ENCODE measurements around the gene BRIX1. TPM values are rescaled to one million over a fixed set of nuclear protein-coding genes. Genes with fewer than 3 reads are reported as not detected.

The BRIX1 gene
- total RNA-seq, 2 donors from 2014 or later: 5.6 to 9.3 TPM

DNA sequence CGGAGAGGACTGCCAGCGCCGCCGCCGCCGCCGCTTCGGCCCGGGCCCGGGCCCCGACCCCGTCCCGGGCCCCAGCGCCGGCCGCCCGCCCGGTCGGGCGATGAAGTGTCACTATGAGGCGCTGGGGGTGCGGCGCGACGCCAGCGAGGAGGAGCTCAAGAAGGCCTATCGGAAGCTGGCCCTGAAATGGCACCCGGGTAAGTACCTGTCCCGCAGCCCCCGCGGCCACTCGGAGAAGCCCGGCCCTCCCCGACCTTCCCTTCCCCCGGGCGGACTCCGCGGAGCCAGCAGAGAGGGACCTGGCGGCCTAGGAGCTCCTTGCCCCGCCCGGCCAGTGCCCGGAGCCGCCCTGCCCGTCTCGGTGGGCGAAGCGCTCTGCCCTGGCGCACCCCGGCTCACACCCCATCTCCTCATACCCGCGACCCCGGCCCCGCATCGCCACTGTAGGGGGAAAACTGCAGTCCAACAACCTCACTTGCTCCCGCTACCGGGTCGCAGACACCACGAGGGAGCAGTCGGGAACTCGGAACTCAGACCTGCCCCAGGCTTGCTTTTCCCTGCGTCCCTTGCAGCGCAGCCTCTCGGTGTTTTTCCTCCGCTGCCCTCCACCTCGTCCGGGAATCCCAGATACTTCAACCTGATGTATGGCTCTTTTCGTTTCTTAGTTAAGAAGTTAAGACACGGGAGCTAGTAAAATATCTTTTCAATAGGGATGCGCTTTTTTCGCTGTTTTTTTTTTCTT, 14.4 kb downstream of the BRIX1 start:
- intact Hi-C loops (cut with DNase I): no loop called here
- whole genome bisulfite sequencing, 2 donors: 0 to 1% methylated on average over 22 to 66 of the region's 70 CpGs
- peak overlapping the region; percentile 92 to 96 (median 96) for H3K27ac ChIP-seq
- TF ChIP-seq, protein P1, sequence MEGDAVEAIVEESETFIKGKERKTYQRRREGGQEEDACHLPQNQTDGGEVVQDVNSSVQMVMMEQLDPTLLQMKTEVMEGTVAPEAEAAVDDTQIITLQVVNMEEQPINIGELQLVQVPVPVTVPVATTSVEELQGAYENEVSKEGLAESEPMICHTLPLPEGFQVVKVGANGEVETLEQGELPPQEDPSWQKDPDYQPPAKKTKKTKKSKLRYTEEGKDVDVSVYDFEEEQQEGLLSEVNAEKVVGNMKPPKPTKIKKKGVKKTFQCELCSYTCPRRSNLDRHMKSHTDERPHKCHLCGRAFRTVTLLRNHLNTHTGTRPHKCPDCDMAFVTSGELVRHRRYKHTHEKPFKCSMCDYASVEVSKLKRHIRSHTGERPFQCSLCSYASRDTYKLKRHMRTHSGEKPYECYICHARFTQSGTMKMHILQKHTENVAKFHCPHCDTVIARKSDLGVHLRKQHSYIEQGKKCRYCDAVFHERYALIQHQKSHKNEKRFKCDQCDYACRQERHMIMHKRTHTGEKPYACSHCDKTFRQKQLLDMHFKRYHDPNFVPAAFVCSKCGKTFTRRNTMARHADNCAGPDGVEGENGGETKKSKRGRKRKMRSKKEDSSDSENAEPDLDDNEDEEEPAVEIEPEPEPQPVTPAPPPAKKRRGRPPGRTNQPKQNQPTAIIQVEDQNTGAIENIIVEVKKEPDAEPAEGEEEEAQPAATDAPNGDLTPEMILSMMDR (IDR thresholded peaks at IDR 0.05): peak in 1 of 7 experiments; percentile 8
- peak; percentile 67 to 82 (median 77) for TF ChIP-seq POLR2A (IDR thresholded peaks at IDR 0.05)
- no peaks in the 10 kb centered on the region for H3K9me3 ChIP-seq
- no peaks in the 10 kb centered on the region for H3K27me3 ChIP-seq
- peak overlapping the region; percentile 61 to 82 for H3K4me3 ChIP-seq
- peak; percentile 89 to 96 (median 93) for DNase-seq
- peak; percentile 79 for ATAC-seq
- H3K36me3 ChIP-seq (replicated peaks in 1 of 2; ENCODE audit: insufficient read depth in 1 of 2, low read depth in 2 of 2): peaks cover 0 to 8% of the 10 kb centered on the region in 2 donors
- H3K4me1 ChIP-seq: peaks cover 23% of the 10 kb centered on the region

DNA sequence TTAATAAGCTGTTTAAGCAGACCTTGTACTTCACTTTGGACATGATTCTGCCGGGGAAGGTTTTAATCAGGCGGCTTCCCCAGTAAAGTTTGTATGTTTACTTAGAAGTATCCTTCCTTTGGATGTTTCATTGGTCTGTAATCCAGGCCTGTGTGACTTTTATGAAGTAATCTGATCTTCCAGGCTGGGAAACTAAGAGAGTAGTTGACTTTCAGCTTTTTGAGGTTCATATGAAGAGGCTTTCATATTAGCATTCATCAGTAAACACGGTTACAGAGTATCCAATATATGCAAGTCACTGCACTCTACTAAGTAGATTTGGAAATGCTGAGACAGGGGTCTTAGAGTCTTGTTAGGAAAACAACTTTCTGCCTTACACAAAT, 14.9 kb downstream of the BRIX1 start:
- ATAC-seq (no peak), DNase-seq (no peak)
- Histone ChIP-seq H3K4me3 (peak overlapping the region; percentile 61 to 82), H3K4me1 (peaks cover 23% of the 10 kb centered on the region), H3K27me3 (no peaks in the 10 kb centered on the region), H3K36me3 (replicated peaks in 1 of 2; ENCODE audit: insufficient read depth in 1 of 2, low read depth in 2 of 2) (peaks cover 0 to 4% of the 10 kb centered on the region in 2 donors), H3K27ac (peak overlapping the region in 3 of 4 donors; percentile 92 to 96 (median 96)), H3K9me3 (no peaks in the 10 kb centered on the region)
- TF ChIP-seq, protein P1 (IDR thresholded peaks at IDR 0.05): no peak
- TF ChIP-seq POLR2A (IDR thresholded peaks at IDR 0.05): no peak
- intact Hi-C loops (cut with DNase I): no loop called here
- 0 to 1% methylated on average over 3 of the region's 3 CpGs for WGBS, 2 donors

DNA sequence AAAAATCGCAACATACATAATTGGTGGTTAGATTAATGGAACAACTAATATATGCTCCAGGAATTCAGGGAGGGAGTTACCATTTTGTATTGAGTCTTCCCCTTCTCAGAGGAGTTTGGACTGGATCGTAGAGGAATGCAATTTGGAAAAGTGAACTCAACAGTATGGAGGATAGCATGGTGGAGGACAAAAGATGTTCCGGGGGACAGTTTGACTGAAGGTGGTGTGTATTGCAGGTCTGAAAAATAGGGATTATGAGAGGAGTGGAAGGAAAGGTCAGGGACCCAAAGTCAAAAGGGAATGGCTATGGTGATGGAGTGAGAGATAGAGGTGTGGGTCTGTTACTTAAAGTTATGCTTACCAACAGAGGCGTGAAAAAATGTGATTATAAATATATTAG, 15.4 kb downstream of the BRIX1 start:
- peaks cover 23% of the 10 kb centered on the region for H3K4me1 ChIP-seq
- no peaks in the 10 kb centered on the region for H3K27me3 ChIP-seq
- no peak for DNase-seq
- no peaks in the 10 kb centered on the region for H3K9me3 ChIP-seq
- peak overlapping the region in 2 of 4 donors; percentile 96 for H3K27ac ChIP-seq
- H3K4me3 ChIP-seq: no peak overlapping the region
- H3K36me3 ChIP-seq (replicated peaks in 1 of 2; ENCODE audit: insufficient read depth in 1 of 2, low read depth in 2 of 2): peaks cover 0 to 1% of the 10 kb centered on the region in 2 donors
- no peak for ATAC-seq
- intact Hi-C loops (cut with DNase I): no loop called here
- TF ChIP-seq, protein P1 (IDR thresholded peaks at IDR 0.05): no peak
- no peak for TF ChIP-seq POLR2A (IDR thresholded peaks at IDR 0.05)
- 55 to 57% methylated on average over 4 of the region's 4 CpGs for WGBS, 2 donors

DNA sequence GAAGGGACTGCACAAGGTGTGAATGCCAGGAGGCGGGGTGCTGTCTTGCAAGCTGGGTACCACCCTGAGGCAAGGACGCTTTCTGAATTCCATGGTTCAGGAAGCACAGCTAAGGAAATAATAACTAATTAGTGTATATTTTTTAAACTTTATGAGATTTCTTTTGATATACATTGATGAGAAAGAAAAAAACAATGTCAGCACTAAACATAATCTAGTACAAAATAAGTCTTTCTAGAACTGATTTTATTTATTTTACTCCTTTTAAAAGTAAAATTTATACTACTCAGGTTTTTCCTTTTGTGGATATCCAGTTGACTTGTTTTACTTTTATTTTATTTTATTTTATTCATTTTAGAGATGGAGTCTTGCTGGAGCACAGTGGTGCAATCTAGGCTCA, 17.4 kb downstream of the BRIX1 start:
- DNase-seq: no peak
- H3K36me3 ChIP-seq (replicated peaks in 1 of 2; ENCODE audit: insufficient read depth in 1 of 2, low read depth in 2 of 2): peaks cover 0 to 7% of the 10 kb centered on the region in 2 donors
- ATAC-seq: no peak
- H3K9me3 ChIP-seq: no peaks in the 10 kb centered on the region
- intact Hi-C loops (cut with DNase I): no loop called here
- H3K4me3 ChIP-seq: no peak overlapping the region
- TF ChIP-seq POLR2A (IDR thresholded peaks at IDR 0.05): no peak
- TF ChIP-seq, protein P1 (IDR thresholded peaks at IDR 0.05): no peak
- peaks cover 23% of the 10 kb centered on the region for H3K4me1 ChIP-seq
- H3K27me3 ChIP-seq: no peaks in the 10 kb centered on the region
- no peak overlapping the region for H3K27ac ChIP-seq
- WGBS, 2 donors: 88 to 96% methylated on average over 2 of the region's 2 CpGs

DNA sequence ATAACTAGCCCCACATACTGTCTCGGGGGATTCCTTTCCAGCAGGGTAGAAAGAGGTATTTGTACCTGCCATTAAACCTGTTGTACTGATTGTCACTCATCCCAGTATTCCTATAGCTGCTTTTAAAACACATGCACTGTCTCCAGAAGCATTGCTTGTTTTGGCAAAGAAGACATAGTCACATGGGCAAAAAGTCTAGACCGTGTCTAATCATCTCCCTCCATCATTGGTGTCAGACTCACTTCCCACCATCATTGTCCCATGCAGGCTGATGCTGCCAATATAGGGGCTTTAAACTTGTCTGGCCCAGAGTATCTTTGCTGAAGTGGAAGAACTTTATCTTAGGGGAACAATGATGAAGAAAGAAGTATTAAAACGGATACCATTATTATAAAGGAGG, 26.4 kb downstream of the BRIX1 start:
- intact Hi-C loops (cut with DNase I): no loop called here
- DNase-seq: no peak
- no peaks in the 10 kb centered on the region for H3K4me1 ChIP-seq
- peaks cover 0 to 30% of the 10 kb centered on the region in 2 donors for H3K36me3 ChIP-seq (replicated peaks in 1 of 2; ENCODE audit: insufficient read depth in 1 of 2, low read depth in 2 of 2)
- H3K27me3 ChIP-seq: no peaks in the 10 kb centered on the region
- TF ChIP-seq POLR2A (IDR thresholded peaks at IDR 0.05): no peak
- TF ChIP-seq, protein P1 (IDR thresholded peaks at IDR 0.05): no peak
- no peaks in the 10 kb centered on the region for H3K9me3 ChIP-seq
- H3K4me3 ChIP-seq: no peak overlapping the region
- no peak for ATAC-seq
- WGBS, 2 donors: 78 to 88% methylated on average over 3 of the region's 3 CpGs
- no peak overlapping the region for H3K27ac ChIP-seq

Measured in body of pancreas (tissue), 4 donors.